Activated T-cell treated with anti-CD3 and anti-CD28 coated beads for 4 hours (primary cell): Measurements from ENCODE around the gene TSPAN11.

Experiments
- DNase-seq: peaks from one replicate; pipeline ENCODE4 v3.0.0-alpha.2; 2020

Gene TSPAN11

GRCh38 chr12:30913323-30913722, 13.2 kb upstream of the TSPAN11 start:
- DNase-seq = no peak

DNA sequence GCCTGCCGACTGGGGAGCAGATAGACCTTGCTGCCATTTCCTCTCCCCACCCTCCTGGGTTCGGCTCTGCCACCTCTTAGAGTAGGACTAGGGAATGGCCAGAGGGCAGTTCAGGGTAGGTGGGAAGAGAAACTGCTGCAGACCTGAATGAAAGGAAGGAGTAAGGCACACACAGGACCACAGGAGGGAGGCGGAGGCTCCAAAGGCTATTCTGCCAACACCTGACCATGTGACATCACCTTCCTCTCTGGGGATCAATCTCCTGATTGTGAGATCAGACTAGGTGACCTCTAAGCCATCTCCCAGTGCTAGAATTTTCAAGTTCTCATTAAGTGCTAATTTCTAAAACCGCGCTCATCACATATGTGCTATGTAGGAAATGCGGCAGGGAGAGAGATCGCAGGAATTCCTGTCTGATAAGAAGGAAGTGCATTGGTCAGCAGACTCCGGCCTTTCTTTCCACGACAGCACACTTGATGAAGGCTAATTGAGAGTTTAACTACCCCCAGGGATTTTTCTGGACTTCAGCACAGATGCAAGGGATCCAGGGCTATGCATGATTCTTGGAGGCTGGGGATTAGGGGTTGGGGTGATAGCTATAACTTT, 11.5 kb upstream of the TSPAN11 start:
- DNase-seq = no peak

DNA sequence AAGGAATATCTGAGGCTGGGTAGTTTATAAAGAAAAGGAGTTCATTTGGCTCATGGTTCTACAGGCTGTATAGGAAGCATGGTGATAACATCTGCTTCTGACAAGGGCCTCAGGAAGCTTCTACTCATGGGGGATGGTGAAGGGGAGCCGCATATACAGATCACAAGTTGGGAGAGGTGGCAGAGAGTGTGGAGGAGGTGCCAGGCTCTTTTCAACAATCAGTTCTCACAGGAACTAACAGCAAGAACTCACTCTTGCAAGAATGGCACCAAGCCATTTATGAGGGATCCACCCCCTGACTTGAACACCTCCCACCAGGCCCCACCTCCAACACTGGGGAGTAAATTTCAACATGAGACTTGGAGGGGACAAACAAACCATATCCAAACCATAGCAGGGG, 3.5 kb upstream of the TSPAN11 start:
- no peak for DNase-seq

DNA sequence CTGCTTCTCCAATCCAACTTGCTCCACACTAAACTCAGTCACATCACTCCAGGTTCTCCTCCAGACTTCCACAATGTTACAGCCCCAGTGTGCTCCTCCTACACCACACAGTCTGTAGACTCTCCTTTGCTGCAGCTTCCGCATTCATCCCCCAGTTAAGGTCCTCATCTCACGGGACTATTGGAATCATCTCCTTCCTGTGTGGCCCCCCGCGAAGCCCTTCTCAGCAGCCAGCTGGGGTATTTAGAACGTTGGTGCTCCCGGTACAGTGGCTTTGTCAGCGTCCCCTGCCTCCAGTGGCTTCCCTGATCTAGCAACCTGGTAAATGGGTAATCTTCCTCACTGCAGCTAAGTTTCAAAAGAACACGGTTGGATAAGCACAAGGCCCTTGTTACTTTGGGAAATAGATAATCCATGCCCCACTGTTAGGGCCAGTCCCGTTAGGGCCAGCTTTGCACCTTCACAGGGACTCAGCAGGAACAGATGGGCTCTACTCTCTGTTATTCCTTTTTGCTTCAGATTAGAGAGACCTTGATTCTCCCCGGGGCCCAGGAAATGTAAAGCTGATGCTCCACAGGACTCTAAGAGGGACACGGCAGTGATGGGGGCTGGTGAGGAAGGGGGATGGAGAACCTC, 823 bp upstream of the TSPAN11 start:
- no peak for DNase-seq

GRCh38 chr12:30927222-30927611, 669 bp downstream of the TSPAN11 start:
- DNase-seq = no peak

DNA sequence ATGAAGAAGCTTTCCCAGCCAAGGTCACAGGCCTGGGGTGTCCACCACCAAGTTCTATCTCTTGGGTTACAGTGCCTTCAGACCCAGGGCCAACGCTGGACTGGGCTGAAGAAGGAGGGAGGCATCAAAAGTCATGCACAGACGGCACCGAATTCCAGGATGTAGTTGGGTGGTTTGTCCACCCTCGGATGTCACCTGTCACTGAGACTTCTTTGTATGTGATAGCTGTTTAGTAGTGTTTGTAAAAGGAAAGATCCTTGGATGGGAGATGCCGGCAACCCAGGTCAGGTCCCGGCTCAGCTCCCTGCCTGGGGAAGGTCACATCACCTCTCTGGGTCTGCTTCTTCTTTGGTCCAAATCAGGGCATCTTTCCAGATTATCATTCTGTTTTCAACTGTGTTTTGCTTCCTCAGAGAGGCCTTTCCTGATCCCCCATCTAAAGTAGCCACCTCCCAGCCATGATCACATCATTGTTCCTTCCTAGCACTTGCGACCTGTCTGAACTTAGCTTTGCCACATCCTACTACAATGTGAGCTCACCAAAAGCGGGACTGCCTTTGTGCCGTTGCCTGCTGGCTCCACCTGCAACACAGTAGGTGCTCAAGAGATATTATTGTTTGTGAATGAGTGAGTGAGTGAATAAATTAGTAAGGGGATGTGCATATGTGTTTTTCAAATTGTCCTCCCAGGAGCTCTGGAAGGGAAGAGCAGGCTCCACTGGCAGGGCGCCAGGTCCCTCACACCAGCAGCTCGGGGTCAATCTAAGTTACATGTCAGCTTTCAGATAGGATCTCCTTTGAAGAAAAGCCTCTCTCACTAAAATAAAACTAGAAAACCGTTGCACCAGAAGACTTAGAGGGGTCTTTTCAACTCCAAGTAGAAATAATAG, 2.1 kb downstream of the TSPAN11 start:
- no peak for DNase-seq

- DNase-seq = no peak
These were observed 3.7 kb downstream of the TSPAN11 start for GRCh38 chr12:30930238-30930637.

DNA sequence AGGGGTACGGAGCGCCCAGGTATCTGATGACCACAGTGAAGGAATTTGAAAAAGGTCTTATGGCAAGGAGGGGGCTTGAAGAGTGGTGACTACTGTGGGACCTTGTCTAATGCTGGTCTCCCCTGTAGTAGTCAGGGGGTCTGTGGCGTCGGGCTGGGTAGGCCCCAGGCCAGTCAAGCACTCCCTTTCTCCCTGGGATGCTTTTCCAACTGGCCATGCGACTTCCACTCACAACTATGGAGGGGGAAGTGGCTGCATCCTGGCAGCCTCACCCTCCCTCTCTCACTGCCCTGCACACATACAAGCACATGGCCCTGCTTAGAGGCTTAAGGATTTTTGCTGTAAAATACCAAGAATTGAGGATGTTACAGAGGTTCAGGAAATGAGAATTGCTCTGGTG, 4.1 kb downstream of the TSPAN11 start:
- no peak for DNase-seq

DNA sequence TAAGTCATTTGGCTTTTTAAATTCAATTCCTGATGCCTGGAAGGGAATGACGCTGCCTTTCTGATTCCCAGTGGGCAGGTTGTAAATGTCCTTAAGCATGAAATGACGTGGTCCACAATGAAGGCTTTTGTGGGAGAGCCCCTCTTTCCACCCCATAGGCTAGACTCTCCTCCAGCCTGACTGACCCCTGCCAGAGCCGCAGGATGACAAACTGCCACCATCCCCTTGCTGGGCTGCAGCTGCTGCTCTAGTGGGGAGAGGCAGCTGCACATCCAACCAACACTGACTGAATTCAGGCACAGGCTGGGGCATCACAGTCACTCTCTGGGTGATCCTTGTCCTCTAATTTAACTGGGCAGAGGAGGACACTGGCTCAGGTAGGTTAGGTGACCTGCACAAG, 6.3 kb downstream of the TSPAN11 start:
- no peak for DNase-seq

- DNase-seq = no peak
These were observed 8.3 kb downstream of the TSPAN11 start for GRCh38 chr12:30934811-30935210.

DNA sequence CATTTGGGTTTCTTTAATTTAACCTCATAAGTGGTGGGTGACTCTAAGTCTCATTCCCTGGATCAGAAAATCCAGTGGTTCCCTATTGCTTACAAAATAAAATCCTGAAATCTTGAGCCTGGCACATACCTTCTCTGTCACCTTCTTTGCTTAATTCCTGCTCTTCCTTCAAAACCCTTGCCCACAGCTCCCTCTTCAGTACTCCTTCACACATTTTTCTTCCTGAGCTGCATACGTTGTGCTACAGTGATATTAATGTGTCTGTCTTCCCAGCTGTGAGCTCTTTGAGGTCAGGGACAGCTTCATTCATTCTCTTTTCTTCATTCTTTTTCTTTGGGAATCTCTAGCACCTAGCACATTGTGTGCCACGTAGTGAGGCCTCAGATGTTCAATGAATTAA, 9.5 kb downstream of the TSPAN11 start:
- no peak for DNase-seq

DNA sequence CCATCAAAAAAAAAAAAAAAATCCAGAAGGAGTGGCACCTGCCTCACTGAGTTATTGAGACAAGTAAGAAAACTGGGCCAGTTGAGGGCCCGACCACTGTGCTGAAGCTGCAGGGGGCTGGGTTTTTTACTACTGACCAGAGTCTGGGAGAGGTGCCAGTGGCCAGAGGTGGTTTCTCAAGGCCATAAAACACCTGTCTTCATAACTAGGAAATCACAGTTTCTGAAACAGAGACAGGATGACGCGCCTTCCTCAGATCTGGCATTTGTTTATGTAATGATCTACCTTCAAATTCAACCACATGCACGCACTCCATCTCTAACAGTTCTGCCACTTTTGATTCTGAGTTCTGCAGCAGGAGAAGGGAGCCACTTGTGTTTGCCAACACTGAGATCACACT, 12.7 kb downstream of the TSPAN11 start:
- no peak for DNase-seq

DNA sequence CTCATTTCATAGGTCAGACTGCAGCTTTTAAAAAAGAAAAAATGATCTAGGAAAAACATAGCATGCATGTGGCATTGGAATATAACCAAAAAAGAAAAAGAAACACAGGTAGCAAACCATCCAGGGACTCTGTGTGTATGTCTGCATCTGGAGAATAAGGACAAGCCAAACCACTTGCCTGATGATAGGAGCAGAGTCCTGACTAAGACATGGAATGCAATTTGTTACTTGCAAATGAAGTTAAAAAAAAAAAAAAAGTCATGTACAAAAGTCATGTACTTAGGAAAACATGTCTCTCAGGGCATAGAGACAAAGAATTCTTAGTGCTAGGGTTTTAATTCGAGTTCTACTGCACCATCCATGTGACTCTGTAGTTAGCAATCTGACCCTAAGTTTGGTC, 15.9 kb downstream of the TSPAN11 start:
- DNase-seq = no peak

- no peak for DNase-seq
These were observed 16.4 kb downstream of the TSPAN11 start for GRCh38 chr12:30942936-30943335.

DNA sequence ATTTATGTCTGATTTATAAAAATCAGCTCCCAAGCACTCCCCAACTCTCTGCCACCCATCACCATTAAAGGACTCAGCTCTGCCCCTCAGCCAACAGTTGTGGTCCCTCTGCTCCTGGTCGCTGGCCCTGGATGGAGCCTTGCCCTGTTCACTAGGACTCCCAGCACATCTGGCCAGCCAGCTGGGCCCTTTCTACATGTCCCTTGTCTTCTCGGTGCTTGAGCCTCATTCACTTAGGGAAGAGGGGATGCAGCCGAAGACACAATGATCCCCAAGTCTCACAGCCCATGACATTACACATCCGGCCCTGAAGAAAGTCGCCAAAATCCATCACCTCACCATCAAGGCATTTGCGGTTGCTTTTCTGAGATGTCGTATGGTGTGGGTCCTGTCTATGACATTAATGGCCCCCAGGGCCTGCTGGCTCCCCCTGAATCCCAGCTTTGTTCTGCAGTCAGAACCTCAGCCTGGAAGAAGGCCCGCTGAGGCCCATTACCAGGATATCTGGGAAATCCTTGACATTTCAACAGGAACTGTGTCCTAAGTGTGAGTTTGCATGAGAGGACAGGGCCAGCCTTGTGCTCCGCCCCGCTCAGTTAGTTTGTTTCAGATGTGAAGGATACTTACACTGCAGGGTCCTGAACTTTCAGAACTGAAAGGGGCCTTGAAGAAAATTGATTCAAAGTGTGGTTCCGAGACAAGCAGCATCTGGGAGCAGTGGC, 19.1 kb downstream of the TSPAN11 start:
- no peak for DNase-seq

- no peak for DNase-seq
These were observed 25.5 kb downstream of the TSPAN11 start for GRCh38 chr12:30952015-30952414.

- no peak for DNase-seq
These were observed 26.7 kb downstream of the TSPAN11 start for GRCh38 chr12:30953257-30953656.

DNA sequence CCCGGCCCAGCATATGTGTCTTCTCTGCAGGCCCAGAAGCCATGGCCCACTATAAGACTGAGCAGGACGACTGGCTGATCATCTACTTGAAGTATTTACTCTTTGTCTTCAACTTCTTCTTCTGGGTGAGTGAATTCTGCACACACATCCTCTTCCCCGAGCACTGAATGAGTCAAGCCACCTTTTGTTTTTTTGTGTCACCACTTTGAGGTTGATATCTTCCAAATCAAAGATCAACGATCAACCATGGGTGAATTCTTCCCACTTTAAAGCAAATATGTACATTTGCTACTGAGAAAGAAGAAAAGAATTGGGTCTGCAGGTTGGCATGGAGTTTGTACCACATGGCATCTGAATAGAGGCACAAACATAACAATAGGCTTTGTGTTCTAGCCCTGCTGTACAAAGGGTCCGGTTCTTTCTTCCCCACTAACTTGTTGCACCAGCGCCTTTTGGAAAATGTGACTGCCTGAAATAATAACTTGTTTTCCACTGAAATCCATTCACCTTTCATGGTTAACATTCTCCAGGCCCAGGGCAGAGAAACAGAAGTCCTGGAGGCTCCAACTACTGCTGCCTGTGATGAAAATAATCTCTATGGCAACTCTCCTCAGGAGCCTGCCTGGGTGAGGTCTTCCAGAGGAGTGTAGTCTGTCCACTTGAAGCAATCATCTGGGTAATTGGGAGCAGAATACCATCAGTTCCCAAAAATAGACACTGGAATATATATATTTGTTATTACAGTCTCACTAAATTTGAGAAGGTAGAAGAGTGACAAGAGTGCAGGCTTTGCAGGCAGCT, 27.6 kb downstream of the TSPAN11 start:
- DNase-seq = no peak

DNA sequence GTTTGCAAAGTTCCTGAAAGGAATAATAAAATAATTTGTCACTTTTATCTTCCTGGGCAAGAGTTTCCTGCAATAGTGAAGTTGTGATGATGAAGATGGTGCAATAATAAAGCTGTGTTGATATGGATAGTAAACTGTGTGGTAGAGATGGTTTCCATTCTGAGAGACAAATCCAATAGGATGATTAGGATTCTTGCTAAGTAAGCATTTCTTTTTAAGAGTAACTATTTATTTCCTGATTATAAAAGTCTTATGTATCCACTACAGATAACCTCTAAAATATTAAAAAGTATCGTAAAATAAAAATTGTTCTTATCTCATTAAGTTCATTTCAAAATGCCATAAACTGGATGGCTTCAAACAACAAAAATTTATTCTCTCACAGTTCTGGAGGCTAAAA, 28.7 kb downstream of the TSPAN11 start:
- DNase-seq = no peak

DNA sequence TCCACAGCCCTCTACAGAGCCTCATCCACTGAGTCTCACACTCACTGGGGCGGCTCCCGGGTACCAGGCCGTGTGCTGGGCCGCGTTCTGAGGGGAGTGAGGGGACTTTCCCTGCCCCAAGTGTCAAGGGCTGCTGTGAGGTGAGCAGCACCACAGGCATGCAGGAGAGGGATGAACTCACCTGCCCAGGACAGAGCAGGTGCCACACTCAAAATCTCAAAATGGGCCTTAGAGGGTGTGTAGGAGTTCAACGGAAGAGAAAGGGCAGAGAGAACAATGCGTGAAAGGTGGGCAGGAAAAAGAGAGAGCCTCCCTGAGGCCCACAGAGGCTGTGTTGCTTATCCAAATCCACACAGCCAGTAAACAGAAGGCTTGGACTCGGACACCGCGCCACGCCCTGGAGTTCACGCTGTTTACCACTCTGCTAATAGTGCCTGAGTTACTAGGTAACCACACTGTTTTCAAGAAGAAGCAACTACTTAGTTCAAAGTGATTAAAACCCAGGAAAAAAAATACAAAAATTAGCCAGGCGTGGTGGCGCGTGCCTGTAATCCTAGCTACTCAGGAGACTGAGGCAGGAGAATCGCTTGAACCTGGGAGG, 32.7 kb downstream of the TSPAN11 start:
- DNase-seq = no peak

- DNase-seq = no peak
These were observed 33.2 kb downstream of the TSPAN11 start for GRCh38 chr12:30959778-30960177.

DNA sequence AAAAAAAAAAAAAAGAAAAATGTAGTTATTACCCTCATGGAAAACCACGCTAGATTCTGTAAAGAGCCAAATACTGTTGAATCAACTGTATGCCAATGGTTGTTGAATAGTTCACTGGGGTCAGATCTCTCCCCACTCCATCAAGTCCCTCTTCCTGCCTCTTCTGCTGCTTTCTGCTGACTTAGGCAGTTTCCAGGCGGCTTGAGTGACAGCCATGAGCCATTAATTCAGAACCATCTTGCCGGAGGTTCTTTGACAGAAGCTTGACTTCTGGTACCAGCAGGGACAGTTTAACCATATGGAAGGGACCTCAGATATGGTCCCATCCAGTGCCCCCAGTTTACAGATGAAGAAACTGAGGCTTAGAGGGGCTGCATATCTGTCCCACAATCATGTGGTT, 34.5 kb downstream of the TSPAN11 start:
- DNase-seq = no peak
